OCI-LY1 (cell line): ENCODE results near the gene TECR.
A peak's percentile ranks its signal among the peaks of the same experiment; 100 is the strongest.

Source experiments
- H2AFZ ChIP-seq: fragments of 200-600 bp; sonication (generic), shearing (Covaris generic); 2 replicates; pipeline ENCODE4 v1.6.0; 2014; ENCODE audit warnings: antibody characterized with exemption, mild to moderate bottlenecking, low read length
- H3F3A ChIP-seq: fragments of 200-600 bp; sonication (generic), shearing (Covaris generic); 2 replicates; pipeline ENCODE4 v1.6.0; 2014; ENCODE audit warnings: mild to moderate bottlenecking, antibody characterized with exemption, low read length, moderate library complexity; ENCODE audit not compliant: insufficient read depth
- H3K27ac ChIP-seq: fragments of 200-600 bp; sonication (generic); 2 replicates; pipeline ENCODE4 v1.5.1; 2014; ENCODE audit warnings: low read length, mixed run types, mild to moderate bottlenecking, low read depth; ENCODE audit not compliant: poor library complexity, severe bottlenecking
- H3K27me3 ChIP-seq: fragments of 200-600 bp; sonication (generic); 2 replicates; pipeline ENCODE4 v1.6.0; 2014; ENCODE audit warnings: antibody characterized with exemption, mild to moderate bottlenecking, low read length, moderate library complexity; ENCODE audit not compliant: insufficient read depth
- H3K36me3 ChIP-seq: fragments of 200-600 bp; sonication (generic); 2 replicates; pipeline ENCODE4 v1.6.1; 2014; ENCODE audit warnings: mild to moderate bottlenecking, antibody characterized with exemption, low read length, moderate library complexity, mixed read lengths; ENCODE audit not compliant: insufficient read depth
- H3K4me1 ChIP-seq: fragments of 200-600 bp; sonication (generic); 2 replicates; pipeline ENCODE4 v1.5.1; 2014; ENCODE audit warnings: mild to moderate bottlenecking, low read length, moderate library complexity; ENCODE audit not compliant: insufficient read depth, severe bottlenecking
- H3K4me2 ChIP-seq: fragments of 200-600 bp; sonication (generic), shearing (Covaris generic); 2 replicates; pipeline ENCODE4 v1.6.1; 2014; ENCODE audit warnings: low read length
- H3K4me3 ChIP-seq: fragments of 200-600 bp; sonication (generic); 2 replicates; pipeline ENCODE4 v1.5.1; 2014; ENCODE audit warnings: low read length, low read depth, mild to moderate bottlenecking, mixed read lengths; ENCODE audit not compliant: poor library complexity, severe bottlenecking
- H3K79me2 ChIP-seq: fragments of 200-600 bp; shearing (Covaris generic); 2 replicates; pipeline ENCODE4 v1.6.1; 2016; ENCODE audit warnings: mixed run types, low read length, mixed read lengths; ENCODE audit not compliant: insufficient read depth
- H3K9ac ChIP-seq: fragments of 200-600 bp; sonication (generic), shearing (Covaris generic); 2 replicates; pipeline ENCODE4 v1.6.1; 2014; ENCODE audit warnings: mild to moderate bottlenecking, low read length, mixed read lengths
- H3K9me2 ChIP-seq: fragments of 200-600 bp; sonication (generic), shearing (Covaris generic); 2 replicates; pipeline ENCODE4 v1.6.1; 2014; ENCODE audit warnings: low read depth, mild to moderate bottlenecking, low read length, mixed read lengths
- H3K9me3 ChIP-seq: fragments of 200-600 bp; shearing (Covaris generic); 2 replicates; pipeline ENCODE4 v1.6.1; 2014; ENCODE audit warnings: low read length, mixed read lengths
- H4K20me1 ChIP-seq: fragments of 200-600 bp; sonication (generic), shearing (Covaris generic); 2 replicates; pipeline ENCODE4 v1.6.0; 2016; ENCODE audit warnings: mild to moderate bottlenecking, low read length; ENCODE audit not compliant: insufficient read depth
- EZH2 ChIP-seq: fragments of 200-600 bp; sonication (generic), shearing (Covaris generic); IDR thresholded peaks from 2 replicates; pipeline ENCODE4 v1.8.0; 2017; ENCODE audit warnings: borderline replicate concordance, mixed run types, mild to moderate bottlenecking, antibody characterized with exemption, low read length, moderate library complexity, mixed read lengths
- TF ChIP-seq, protein P1 (sequence below): fragments of 200-600 bp; sonication (generic), shearing (Covaris generic); IDR thresholded peaks from 2 replicates; pipeline ENCODE4 v1.5.1; 2017; ENCODE audit warnings: mild to moderate bottlenecking, antibody characterized with exemption, low read length, moderate library complexity, mixed read lengths

The TECR gene

GRCh38 chr19:14559916-14560775 lies 30.8 kb downstream of the TECR start:
- no peak overlapping the region for H3K4me3 ChIP-seq
- no peaks in the 10 kb centered on the region for H3K9me2 ChIP-seq
- H3K9me3 ChIP-seq, result no peaks in the 10 kb centered on the region
- H3K9ac ChIP-seq, result no peak overlapping the region; the same call in 1 of the 2 replicates
- no peak overlapping the region for H2AFZ ChIP-seq
- TF ChIP-seq EZH2, result no peak
- TF ChIP-seq, protein P1, sequence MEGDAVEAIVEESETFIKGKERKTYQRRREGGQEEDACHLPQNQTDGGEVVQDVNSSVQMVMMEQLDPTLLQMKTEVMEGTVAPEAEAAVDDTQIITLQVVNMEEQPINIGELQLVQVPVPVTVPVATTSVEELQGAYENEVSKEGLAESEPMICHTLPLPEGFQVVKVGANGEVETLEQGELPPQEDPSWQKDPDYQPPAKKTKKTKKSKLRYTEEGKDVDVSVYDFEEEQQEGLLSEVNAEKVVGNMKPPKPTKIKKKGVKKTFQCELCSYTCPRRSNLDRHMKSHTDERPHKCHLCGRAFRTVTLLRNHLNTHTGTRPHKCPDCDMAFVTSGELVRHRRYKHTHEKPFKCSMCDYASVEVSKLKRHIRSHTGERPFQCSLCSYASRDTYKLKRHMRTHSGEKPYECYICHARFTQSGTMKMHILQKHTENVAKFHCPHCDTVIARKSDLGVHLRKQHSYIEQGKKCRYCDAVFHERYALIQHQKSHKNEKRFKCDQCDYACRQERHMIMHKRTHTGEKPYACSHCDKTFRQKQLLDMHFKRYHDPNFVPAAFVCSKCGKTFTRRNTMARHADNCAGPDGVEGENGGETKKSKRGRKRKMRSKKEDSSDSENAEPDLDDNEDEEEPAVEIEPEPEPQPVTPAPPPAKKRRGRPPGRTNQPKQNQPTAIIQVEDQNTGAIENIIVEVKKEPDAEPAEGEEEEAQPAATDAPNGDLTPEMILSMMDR, result no peak
- H3K4me2 ChIP-seq, result no peak overlapping the region
- H3K27ac ChIP-seq, result peak overlapping the region; percentile 47
- no peaks in the 10 kb centered on the region for H4K20me1 ChIP-seq
- H3F3A ChIP-seq, result no peaks in the 10 kb centered on the region
- no peaks in the 10 kb centered on the region for H3K27me3 ChIP-seq
- peaks cover 39% of the 10 kb centered on the region for H3K4me1 ChIP-seq
- H3K36me3 ChIP-seq, result peaks cover 12% of the 10 kb centered on the region; the same call in 1 of the 2 replicates
- H3K79me2 ChIP-seq, result no peaks in the 10 kb centered on the region

DNA sequence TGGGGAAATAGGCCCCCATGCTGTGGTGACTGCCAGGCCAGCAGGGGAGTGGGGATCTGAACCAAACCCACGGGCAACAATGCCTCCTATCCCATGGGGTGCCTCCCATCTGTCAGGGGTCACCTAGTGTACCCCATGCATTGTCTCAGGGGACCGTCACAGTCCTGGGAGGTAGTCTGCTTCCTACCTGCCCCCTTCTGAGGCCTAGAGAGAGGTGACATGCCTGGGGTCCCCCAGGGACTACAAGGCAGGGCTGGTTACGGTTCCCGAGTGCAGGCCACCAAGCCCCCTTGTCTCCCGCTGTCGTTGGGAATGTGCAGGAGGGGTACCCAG lies 31.3 kb downstream of the TECR start:
- H3K79me2 ChIP-seq, result no peaks in the 10 kb centered on the region
- H3F3A ChIP-seq, result no peaks in the 10 kb centered on the region
- no peaks in the 10 kb centered on the region for H3K9me2 ChIP-seq
- no peak for TF ChIP-seq EZH2
- TF ChIP-seq, protein P1, result no peak
- H3K27ac ChIP-seq, result no peak overlapping the region
- peaks cover 16% of the 10 kb centered on the region; the same call in 1 of the 2 replicates for H3K36me3 ChIP-seq
- no peak overlapping the region for H3K4me2 ChIP-seq
- no peak overlapping the region for H3K4me3 ChIP-seq
- H3K27me3 ChIP-seq, result no peaks in the 10 kb centered on the region
- no peak overlapping the region for H2AFZ ChIP-seq
- H3K4me1 ChIP-seq, result peaks cover 39% of the 10 kb centered on the region
- H4K20me1 ChIP-seq, result no peaks in the 10 kb centered on the region
- H3K9me3 ChIP-seq, result no peaks in the 10 kb centered on the region
- H3K9ac ChIP-seq, result no peak overlapping the region; the same call in 1 of the 2 replicates

DNA sequence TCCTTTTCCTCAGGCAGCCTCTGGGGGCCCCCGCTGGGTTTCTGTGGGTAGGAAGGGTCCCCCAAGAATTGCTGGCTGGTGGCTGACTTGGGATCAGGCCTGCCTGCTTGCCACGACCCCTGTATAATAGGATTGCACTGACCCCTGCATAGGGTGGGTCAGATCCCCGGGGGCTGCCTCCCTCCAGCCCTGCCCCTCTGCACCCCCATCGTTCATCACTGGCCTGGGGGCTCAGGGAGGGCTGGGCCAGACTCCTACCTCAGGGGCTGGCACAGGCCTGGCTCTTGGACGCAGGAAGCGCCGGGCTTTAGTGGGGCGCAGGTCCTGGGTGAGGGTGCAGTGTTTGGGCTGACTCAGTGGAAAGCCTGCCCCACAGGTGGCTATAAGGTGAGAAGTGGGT lies 31.9 kb downstream of the TECR start:
- TF ChIP-seq, protein P1, result no peak
- no peak for TF ChIP-seq EZH2
- Histone ChIP-seq H2AFZ (no peak overlapping the region), H3K9me3 (no peaks in the 10 kb centered on the region), H3K27me3 (no peaks in the 10 kb centered on the region), H3K4me2 (no peak overlapping the region), H3K36me3 (peaks cover 21% of the 10 kb centered on the region; the same call in 1 of the 2 replicates), H3K9me2 (no peaks in the 10 kb centered on the region), H3K4me1 (peaks cover 37% of the 10 kb centered on the region), H3K4me3 (no peak overlapping the region), H3K79me2 (no peaks in the 10 kb centered on the region), H4K20me1 (no peaks in the 10 kb centered on the region), H3K9ac (no peak overlapping the region; the same call in 1 of the 2 replicates), H3K27ac (no peak overlapping the region), H3F3A (no peaks in the 10 kb centered on the region)
